Measurements from ENCODE around the gene KIFBP. TPM values are rescaled to one million over a fixed set of nuclear protein-coding genes. Genes with fewer than 3 reads are reported as not detected.

Gene KIFBP
- total and polyA plus RNA-seq, 2 of the 13 experiments (the other 11 are each of a cell fraction or from before 2014, with no cell fraction given) = 13.0 to 21.9 TPM

- peak; percentile 73; the same call in 1 of the 2 replicates for TF ChIP-seq SATB2 (CRISPR knock-in tag; IDR thresholded peaks at IDR 0.05)
- TF ChIP-seq ZBTB46 (CRISPR knock-in tag; IDR thresholded peaks at IDR 0.05; ENCODE audit: borderline replicate concordance) = no peak
- TF ChIP-seq ZNF275 (CRISPR knock-in tag; IDR thresholded peaks at IDR 0.05; ENCODE audit: borderline replicate concordance) = peak; percentile 48; the same call in 1 of the 2 replicates
- TF ChIP-seq MIER3 (CRISPR knock-in tag; IDR thresholded peaks at IDR 0.05; ENCODE audit: borderline replicate concordance) = peak; percentile 54; the same call in 1 of the 2 replicates
- no peak for TF ChIP-seq NR2F1 (CRISPR knock-in tag; IDR thresholded peaks at IDR 0.05)
- peak; percentile 90 for TF ChIP-seq ZNF776 (CRISPR knock-in tag; IDR thresholded peaks at IDR 0.05)
- TF ChIP-seq FOXK1 (CRISPR knock-in tag; IDR thresholded peaks at IDR 0.05; ENCODE audit: borderline replicate concordance, low read depth) = peak; percentile 81; the same call in 1 of the 2 replicates
- peak; percentile 69; the same call in 1 of the 2 replicates for TF ChIP-seq ZBTB21 (CRISPR knock-in tag; IDR thresholded peaks at IDR 0.05)
- TF ChIP-seq ZSCAN25 (CRISPR knock-in tag; IDR thresholded peaks at IDR 0.05) = no peak
- peak; percentile 76; the same call in 1 of the 2 replicates for TF ChIP-seq CENPBD1 (CRISPR knock-in tag; IDR thresholded peaks at IDR 0.05; ENCODE audit: borderline replicate concordance, low read depth)
- no peak for TF ChIP-seq PLRG1 (conservative IDR thresholded peaks at IDR 0.05)
- TF ChIP-seq HNF4G (IDR thresholded peaks at IDR 0.05; ENCODE audit: borderline replicate concordance, low read depth, low read length) = no peak
- 0 out of 2 replicates have a peak, but pooled peaks have one; percentile 55 for TF ChIP-seq HNF4G (CRISPR knock-in tag; IDR thresholded peaks at IDR 0.05; ENCODE audit: borderline replicate concordance, low read depth)
- 0 out of 2 replicates have a peak, but pooled peaks have one; percentile 6 for TF ChIP-seq SALL2 (CRISPR knock-in tag; IDR thresholded peaks at IDR 0.05)
- TF ChIP-seq MED8 (CRISPR knock-in tag; IDR thresholded peaks at IDR 0.05; ENCODE audit: insufficient replicate concordance) = peak; percentile 80
- no peak for TF ChIP-seq ZNF10 (CRISPR knock-in tag; IDR thresholded peaks at IDR 0.05; ENCODE audit: borderline replicate concordance, low read depth)
- peak; percentile 35; the same call in 1 of the 2 replicates for TF ChIP-seq ZNF567 (CRISPR knock-in tag; IDR thresholded peaks at IDR 0.05; ENCODE audit: borderline replicate concordance)
- TF ChIP-seq NRL (CRISPR knock-in tag; IDR thresholded peaks at IDR 0.05; ENCODE audit: borderline replicate concordance) = peak; percentile 47; the same call in 1 of the 2 replicates
- TF ChIP-seq PAWR (CRISPR knock-in tag; IDR thresholded peaks at IDR 0.05; ENCODE audit: borderline replicate concordance) = no peak
- peak; percentile 57 for TF ChIP-seq EED (CRISPR knock-in tag; IDR thresholded peaks at IDR 0.05)
- TF ChIP-seq PCBP1 (IDR thresholded peaks at IDR 0.05; ENCODE audit: borderline replicate concordance, low read depth, low read length) = peak; percentile 69; the same call in 1 of the 2 replicates
- no peak for TF ChIP-seq TERF1 (CRISPR knock-in tag; IDR thresholded peaks at IDR 0.05)
- TF ChIP-seq ATF1 (CRISPR knock-in tag; IDR thresholded peaks at IDR 0.05) = peak; percentile 94
- TF ChIP-seq ZC3H13 (CRISPR knock-in tag; IDR thresholded peaks at IDR 0.05) = no peak
- peak; percentile 16; the same call in 1 of the 2 replicates for TF ChIP-seq ZSCAN21 (CRISPR knock-in tag; IDR thresholded peaks at IDR 0.05; ENCODE audit: borderline replicate concordance)
Observed at GRCh38 chr10:68955832-68956532, 32.6 kb upstream of the KIFBP start, which contains the start of gene DDX21 (continued).
